Neuronal stem cell (in vitro differentiated cells): ENCODE measurements around the gene SEMA3E.

Experiments
- DNase-seq: peaks from one replicate; pipeline ENCODE4 v3.0.0-alpha.2; 2013; ENCODE audit warnings: low spot score
- H2AFZ ChIP-seq: one replicate; pipeline ENCODE4 v1.6.1; 2013; ENCODE audit warnings: mild to moderate bottlenecking, low read length, inconsistent platforms
- H2AK5ac ChIP-seq: 2 replicates; pipeline ENCODE4 v1.6.1; 2013; ENCODE audit warnings: low read depth, mild to moderate bottlenecking, inconsistent platforms, low read length, moderate library complexity, mixed read lengths
- H2BK120ac ChIP-seq: 2 replicates; pipeline ENCODE4 v1.6.1; 2013; ENCODE audit warnings: low read depth, mild to moderate bottlenecking, inconsistent platforms, low read length, moderate library complexity, mixed read lengths
- H2BK12ac ChIP-seq: one replicate; pipeline ENCODE4 v1.6.1; 2013; ENCODE audit warnings: low read length, inconsistent platforms
- H2BK15ac ChIP-seq: 2 replicates; pipeline ENCODE4 v1.6.1; 2013; ENCODE audit warnings: mild to moderate bottlenecking, low read length, inconsistent platforms, mixed read lengths
- H2BK5ac ChIP-seq: one replicate; pipeline ENCODE4 v1.6.1; 2013; ENCODE audit warnings: inconsistent platforms, mild to moderate bottlenecking, low read length, moderate library complexity
- H3K14ac ChIP-seq: one replicate; pipeline ENCODE4 v1.6.1; 2013; ENCODE audit warnings: low read length, inconsistent platforms
- H3K18ac ChIP-seq: 2 replicates; pipeline ENCODE4 v1.6.1; 2013; ENCODE audit warnings: low read length, inconsistent platforms
- H3K23ac ChIP-seq: 2 replicates; pipeline ENCODE4 v1.6.1; 2013; ENCODE audit warnings: low read depth, mild to moderate bottlenecking, mixed read lengths, low read length, inconsistent platforms; ENCODE audit not compliant: poor library complexity
- H3K27ac ChIP-seq: replicated peaks from 3 replicates; pipeline ENCODE4 v1.5.1; 2013; ENCODE audit warnings: low read length, inconsistent platforms
- H3K27me3 ChIP-seq, 3 experiments: 2 replicates each; pipeline ENCODE4 v1.6.1; 2013; ENCODE audit warnings: low read length in 3 of 3, mild to moderate bottlenecking in 2 of 3, inconsistent platforms in 1 of 3, low read depth in 1 of 3, mixed read lengths in 1 of 3, moderate library complexity in 1 of 3; ENCODE audit not compliant: control insufficient read depth in 3 of 3, insufficient read depth in 3 of 3
- H3K36me3 ChIP-seq, 2 donors: replicated peaks in 1 of 2; 2 replicates each; pipeline ENCODE4 v1.6.1; 2013; ENCODE audit warnings: low read length in 2 of 2; ENCODE audit not compliant: control insufficient read depth in 2 of 2, insufficient read depth in 2 of 2
- H3K4ac ChIP-seq: 2 replicates; pipeline ENCODE4 v1.6.1; 2013; ENCODE audit warnings: inconsistent platforms, mild to moderate bottlenecking, low read length, moderate library complexity
- H3K4me1 ChIP-seq, 2 donors: 1 replicate in 1 of 2; 2 replicates in 1 of 2; pipeline ENCODE4 v1.6.1; 2013; ENCODE audit warnings: low read length in 2 of 2, low read depth in 1 of 2; ENCODE audit not compliant: control insufficient read depth in 2 of 2, insufficient read depth in 1 of 2
- H3K4me2 ChIP-seq: one replicate; pipeline ENCODE4 v1.6.1; 2013; ENCODE audit warnings: mild to moderate bottlenecking, low read length, inconsistent platforms; ENCODE audit not compliant: insufficient read depth, poor library complexity, severe bottlenecking
- H3K4me3 ChIP-seq, 2 donors: 2 replicates each; pipeline ENCODE4 v1.5.1; 2013; ENCODE audit warnings: low read length in 2 of 2, mild to moderate bottlenecking in 2 of 2, inconsistent platforms in 1 of 2, moderate library complexity in 1 of 2
- H3K79me1 ChIP-seq: one replicate; pipeline ENCODE4 v1.6.1; 2013; ENCODE audit warnings: low read depth, mild to moderate bottlenecking, inconsistent platforms, low read length, moderate library complexity
- H3K9ac ChIP-seq: one replicate; pipeline ENCODE4 v1.6.1; 2013; ENCODE audit warnings: mild to moderate bottlenecking, low read depth, low read length, inconsistent platforms; ENCODE audit not compliant: poor library complexity
- H3K9me3 ChIP-seq, 2 donors: replicated peaks in 1 of 2; 2 replicates each; pipeline versions ENCODE3 to v1.6.1; 2013; ENCODE audit warnings: low read length in 2 of 2, mild to moderate bottlenecking in 2 of 2, inconsistent platforms in 1 of 2, low read depth in 1 of 2, mixed read lengths in 1 of 2, moderate library complexity in 1 of 2; ENCODE audit not compliant: control insufficient read depth in 2 of 2, insufficient read depth in 1 of 2
- H4K8ac ChIP-seq: one replicate; pipeline ENCODE4 v1.6.1; 2013; ENCODE audit warnings: low read depth, mild to moderate bottlenecking, inconsistent platforms, low read length, moderate library complexity
- H4K91ac ChIP-seq: one replicate; pipeline ENCODE4 v1.6.1; 2013; ENCODE audit warnings: low read length, low read depth, mild to moderate bottlenecking, inconsistent platforms; ENCODE audit not compliant: poor library complexity
- WGBS, 2 donors: extraction: QIAGEN DNeasy Blood & Tissue Kit; methylation state at CpG; one replicate each; pipeline ENCODE4 v1.1.7; 2013; ENCODE audit warnings: missing lambda C conversion rate in 2 of 2, mixed read lengths in 1 of 2; ENCODE audit not compliant: insufficient read length in 2 of 2, insufficient replicate concordance in 1 of 2; ENCODE audit errors: extremely low coverage in 2 of 2; 5-methylcytosine and 5-hydroxymethylcytosine counted together

SEMA3E gene

GRCh38 chr7:83574616-83575015, 74.3 kb downstream of the SEMA3E start:
- no peak overlapping the region for H2BK15ac ChIP-seq
- no peak overlapping the region for H3K4ac ChIP-seq
- no peaks in the 10 kb centered on the region for H3K79me1 ChIP-seq
- H3K27ac ChIP-seq = no peak overlapping the region
- H3K9me3 ChIP-seq = no peaks in the 10 kb centered on the region
- no peaks in the 10 kb centered on the region for H3K27me3 ChIP-seq
- no peak overlapping the region for H2BK5ac ChIP-seq
- no peak overlapping the region for H3K14ac ChIP-seq
- no peak overlapping the region for H3K4me2 ChIP-seq
- peak overlapping the region; percentile 40 for H2AFZ ChIP-seq
- H2BK120ac ChIP-seq = no peak overlapping the region
- H4K91ac ChIP-seq = no peak overlapping the region
- no peaks in the 10 kb centered on the region for H3K4me1 ChIP-seq
- H2BK12ac ChIP-seq = no peak overlapping the region
- H3K36me3 ChIP-seq = no peaks in the 10 kb centered on the region
- no peak overlapping the region for H4K8ac ChIP-seq
- H3K4me3 ChIP-seq = no peak overlapping the region
- H3K9ac ChIP-seq = no peak overlapping the region
- H2AK5ac ChIP-seq = no peak overlapping the region
- no peak overlapping the region for H3K18ac ChIP-seq
- DNase-seq = no peak
- WGBS, 2 donors = no CpG with 5 or more reads among the region's 1 CpG
- no peak overlapping the region for H3K23ac ChIP-seq

DNA sequence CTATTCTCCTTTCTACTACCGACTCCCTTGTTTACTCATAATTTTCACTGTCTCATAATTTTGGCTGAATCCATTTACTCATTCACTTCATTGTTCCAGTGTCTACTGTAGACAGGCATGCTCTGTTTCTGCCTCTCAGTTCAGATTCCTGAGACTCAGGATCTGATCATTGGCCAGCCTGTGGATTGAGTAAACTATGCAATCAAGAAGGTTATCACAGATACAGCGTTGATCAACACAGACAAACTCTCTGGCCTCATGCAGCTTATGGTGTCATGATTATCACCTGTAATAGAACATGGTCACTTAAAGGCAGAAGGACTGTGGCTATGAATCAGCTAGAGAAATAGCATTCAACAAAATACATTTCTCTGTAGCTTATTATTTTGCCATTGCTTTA, 86.0 kb downstream of the SEMA3E start:
- no peaks in the 10 kb centered on the region for H3K9me3 ChIP-seq
- H3K27ac ChIP-seq = no peak overlapping the region
- H3K27me3 ChIP-seq = no peaks in the 10 kb centered on the region

GRCh38 chr7:83562289-83562688, 86.7 kb downstream of the SEMA3E start:
- Histone ChIP-seq H2AFZ (no peak overlapping the region), H2BK15ac (no peak overlapping the region), H3K79me1 (no peaks in the 10 kb centered on the region), H3K27me3 (no peaks in the 10 kb centered on the region), H3K4me2 (no peak overlapping the region), H2AK5ac (no peak overlapping the region), H3K18ac (no peak overlapping the region), H4K91ac (no peak overlapping the region), H3K4ac (no peak overlapping the region), H3K4me3 (no peak overlapping the region), H2BK12ac (no peak overlapping the region), H3K14ac (no peak overlapping the region), H3K23ac (no peak overlapping the region), H2BK5ac (no peak overlapping the region), H3K9me3 (no peaks in the 10 kb centered on the region), H3K4me1 (no peaks in the 10 kb centered on the region), H2BK120ac (no peak overlapping the region), H4K8ac (no peak overlapping the region), H3K27ac (no peak overlapping the region), H3K36me3 (no peaks in the 10 kb centered on the region), H3K9ac (no peak overlapping the region)
- DNase-seq = no peak
- WGBS, 2 donors = no CpG with 5 or more reads among the region's 1 CpG

More for the DNA sequence above, 86.0 kb downstream of the SEMA3E start:
- H3K4me1 ChIP-seq = no peaks in the 10 kb centered on the region
- H2BK5ac ChIP-seq = no peak overlapping the region
- H2AFZ ChIP-seq = no peak overlapping the region
- no peaks in the 10 kb centered on the region for H3K79me1 ChIP-seq
- no peaks in the 10 kb centered on the region for H3K36me3 ChIP-seq
- H2AK5ac ChIP-seq = no peak overlapping the region
- no peak overlapping the region for H3K4me3 ChIP-seq
- no peak overlapping the region for H3K14ac ChIP-seq
- no CpG with 5 or more reads among the region's 2 CpGs for WGBS, 2 donors
- no peak overlapping the region for H3K9ac ChIP-seq
- no peak overlapping the region for H3K4me2 ChIP-seq
- no peak overlapping the region for H2BK120ac ChIP-seq
- no peak overlapping the region for H4K8ac ChIP-seq
- H3K18ac ChIP-seq = no peak overlapping the region
- no peak overlapping the region for H3K23ac ChIP-seq
- no peak overlapping the region for H4K91ac ChIP-seq
- H3K4ac ChIP-seq = no peak overlapping the region
- H2BK12ac ChIP-seq = no peak overlapping the region
- no peak for DNase-seq
- no peak overlapping the region for H2BK15ac ChIP-seq

GRCh38 chr7:83559887-83560286, 89.1 kb downstream of the SEMA3E start:
- no peak overlapping the region for H2BK5ac ChIP-seq
- no peaks in the 10 kb centered on the region for H3K27me3 ChIP-seq
- no peak overlapping the region for H3K4me2 ChIP-seq
- no peak overlapping the region for H3K23ac ChIP-seq
- no peak overlapping the region for H3K4me3 ChIP-seq
- no peaks in the 10 kb centered on the region for H3K9me3 ChIP-seq
- no peak overlapping the region for H4K8ac ChIP-seq
- H3K9ac ChIP-seq = no peak overlapping the region
- H3K18ac ChIP-seq = no peak overlapping the region
- no peak overlapping the region for H2AK5ac ChIP-seq
- no peak overlapping the region for H2BK12ac ChIP-seq
- H3K36me3 ChIP-seq = no peaks in the 10 kb centered on the region
- no peak overlapping the region for H2BK15ac ChIP-seq
- no peak overlapping the region for H3K14ac ChIP-seq
- no peaks in the 10 kb centered on the region for H3K79me1 ChIP-seq
- no CpG with 5 or more reads among the region's 3 CpGs for WGBS, 2 donors
- no peak overlapping the region for H2AFZ ChIP-seq
- H4K91ac ChIP-seq = no peak overlapping the region
- H3K4ac ChIP-seq = no peak overlapping the region
- no peak overlapping the region for H3K27ac ChIP-seq
- H2BK120ac ChIP-seq = no peak overlapping the region
- peaks cover 0 to 2% of the 10 kb centered on the region in 2 donors for H3K4me1 ChIP-seq
- DNase-seq = no peak
